ENCODE measurements around the gene PIEZO1. TPM values are rescaled to one million over a fixed set of nuclear protein-coding genes. Genes with fewer than 3 reads are reported as not detected.

Gene PIEZO1
- total RNA-seq, 1 experiment from 2014 or later = 224 TPM

DNA sequence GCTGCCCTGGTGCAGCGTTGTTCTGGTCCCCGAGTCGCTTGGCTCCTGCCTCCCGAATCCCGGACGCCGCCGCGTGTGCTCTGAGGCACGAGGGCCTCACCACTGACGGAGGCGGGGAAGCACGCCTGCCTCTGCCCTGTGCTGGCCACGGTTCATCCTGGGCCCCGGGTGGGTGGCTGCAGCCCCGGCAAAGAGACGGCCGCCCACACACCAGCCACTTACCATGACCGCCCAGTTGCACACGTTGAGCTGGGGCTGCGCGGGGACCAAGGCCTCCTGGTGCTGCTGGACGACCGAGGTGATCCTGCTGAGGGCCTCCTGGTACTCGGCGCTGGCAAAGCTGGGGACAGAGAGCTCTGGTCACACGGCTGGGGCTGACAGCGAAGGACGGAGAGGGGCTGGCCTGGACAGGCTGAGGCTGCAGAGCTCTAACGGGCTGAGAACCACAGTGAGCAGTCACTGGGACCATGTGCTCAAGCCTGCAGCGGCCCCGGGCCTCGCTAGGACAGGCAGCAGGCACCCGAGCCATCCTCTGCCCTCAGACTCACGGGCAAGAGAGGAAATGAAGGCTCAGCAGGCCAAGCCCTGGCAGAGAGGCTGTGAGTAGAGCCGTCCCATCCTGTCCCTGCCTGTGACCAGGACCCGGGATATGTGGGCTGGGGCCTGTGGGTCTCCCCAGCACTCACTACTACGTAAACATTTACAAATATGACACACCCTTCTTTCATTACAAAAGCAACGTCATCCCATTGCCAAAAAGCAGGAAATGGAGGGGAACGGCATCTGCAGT lies 33.0 kb upstream of the PIEZO1 start:
- CTCF ChIA-PET = interaction anchor here (1.1 to 2.4 kb wide), 2 partner anchors 39 to 349 kb away, joined by 3 to 9 read pairs; partner anchors contain the start of genes GALNS and TRAPPC2L
- H3K9ac ChIP-seq (ENCODE audit: low read length) = no peak overlapping the region

DNA sequence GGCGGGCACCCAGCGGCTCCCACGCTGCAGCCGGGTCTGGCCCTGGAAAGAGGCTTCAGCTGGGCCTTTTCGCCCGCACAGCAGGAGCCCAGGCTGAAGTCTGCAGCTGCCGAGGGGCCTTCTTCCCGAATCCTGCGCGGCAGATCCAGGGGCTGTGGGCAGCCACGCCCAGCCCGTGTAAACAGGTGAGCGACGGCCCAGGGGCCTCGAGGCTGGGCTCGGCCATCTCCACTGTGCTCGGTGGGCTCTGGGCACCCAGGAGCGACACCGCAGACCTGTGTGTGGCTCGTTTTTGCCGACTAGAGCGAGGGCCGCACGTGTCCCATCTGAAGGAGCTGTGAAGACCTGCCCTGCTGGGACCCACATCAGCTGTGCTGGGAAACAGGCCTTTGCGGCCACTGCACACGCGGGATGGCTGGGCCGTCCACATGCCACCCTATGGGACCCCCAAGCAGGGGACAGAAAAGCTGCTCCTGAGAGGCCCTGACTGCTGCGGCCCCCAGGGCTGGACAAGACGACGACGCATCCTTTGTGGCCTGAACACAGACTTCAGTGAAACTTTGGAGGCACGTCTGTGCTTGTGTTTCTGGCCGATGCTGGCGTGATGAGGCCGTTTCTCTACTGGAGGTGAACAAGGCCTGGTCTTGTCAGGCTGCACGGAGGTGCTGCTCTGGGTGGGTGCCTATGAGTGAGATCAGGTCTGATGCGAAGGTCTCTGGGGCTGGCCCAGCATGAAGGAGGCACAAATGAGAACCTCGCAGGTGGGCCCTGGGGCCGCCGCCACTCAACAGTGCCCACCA lies 31.9 kb upstream of the PIEZO1 start:
- H3K9me2 ChIP-seq (ENCODE audit: insufficient read depth) = no peaks in the 10 kb centered on the region
- H3K4me3 ChIP-seq (replicated peaks in 1 of 2; ENCODE audit: low read depth in 1 of 2, low read length in 2 of 2) = no peak overlapping the region
- ChIA-PET RAD21 (ENCODE audit: low non-redundant PET in 1 of 2, low total read pairs in 2 of 2, uncharacterized antibody in 2 of 2, unreplicated experiment in 2 of 2) (no interaction called here), CTCF (interaction anchor here (2.4 kb wide), 1 partner anchor 40 kb away, joined by 9 read pairs; the partner anchor contains the start of genes GALNS and TRAPPC2L), POLR2A (no interaction called here)
- H3K4me1 ChIP-seq (ENCODE audit: control insufficient read depth in 1 of 2, insufficient read depth in 2 of 2, low read length in 2 of 2) = peaks cover 11 to 29% of the 10 kb centered on the region in 2 experiments
- no peak for ATAC-seq
- H3K27me3 ChIP-seq (ENCODE audit: insufficient read depth, low read length) = no peaks in the 10 kb centered on the region
- H4K20me1 ChIP-seq (ENCODE audit: insufficient read depth) = no peaks in the 10 kb centered on the region
- no TSS peak for BruUV-seq (replicated peaks)
- no peak overlapping the region for H3K9ac ChIP-seq (ENCODE audit: low read length)
- no peaks in the 10 kb centered on the region for H3K9me3 ChIP-seq (ENCODE audit: control insufficient read depth in 1 of 2, insufficient read depth in 1 of 2, low read depth in 1 of 2, low read length in 2 of 2)
- no peak overlapping the region for H3K4me2 ChIP-seq (ENCODE audit: low read length)
- H2AFZ ChIP-seq (ENCODE audit: low read depth, low read length, poor library complexity, severe bottlenecking) = no peak overlapping the region
- H3K27ac ChIP-seq (ENCODE audit: low read depth, low read length) = no peak overlapping the region
- TF ChIP-seq ZBTB33 (IDR thresholded peaks at IDR 0.05; ENCODE audit: extremely low read depth, insufficient replicate concordance, low read length) = no peak
- intact Hi-C loops (cut with micrococcal nuclease) = loop anchor here (1.0 to 10.0 kb wide), 4 partner anchors 40 to 748 kb away; partner anchors contain the start of genes RPL13 and TRAPPC2L
- H3K36me3 ChIP-seq (ENCODE audit: control insufficient read depth in 1 of 2, insufficient read depth in 2 of 2, low read length in 2 of 2) = no peaks in the 10 kb centered on the region
- no peaks in the 10 kb centered on the region for H3K79me2 ChIP-seq (ENCODE audit: insufficient read depth, low read length)
- DNase-seq (ENCODE audit: low read depth, low spot score) = no peak

More for the DNA sequence above, 33.0 kb upstream of the PIEZO1 start:
- RAD21 ChIA-PET (ENCODE audit: low non-redundant PET in 1 of 2, low total read pairs in 2 of 2, uncharacterized antibody in 2 of 2, unreplicated experiment in 2 of 2) = no interaction called here
- no peaks in the 10 kb centered on the region for H3K79me2 ChIP-seq (ENCODE audit: insufficient read depth, low read length)
- TF ChIP-seq POLR2AphosphoS5 (IDR thresholded peaks at IDR 0.05; ENCODE audit: low read depth, low read length) (peak; percentile 21; the same call in 1 of the 2 replicates), SRF (IDR thresholded peaks at IDR 0.05; ENCODE audit: low read depth) (no peak), CEBPB (IDR thresholded peaks at IDR 0.05; ENCODE audit: low read depth) (no peak), POLR2A (IDR thresholded peaks at IDR 0.05; ENCODE audit: borderline replicate concordance, extremely low read depth, insufficient read depth, insufficient read length) (no peak), ZFX (IDR thresholded peaks at IDR 0.05) (0 out of 2 replicates have a peak, but pooled peaks have one; percentile 6)
- no peaks in the 10 kb centered on the region for H4K20me1 ChIP-seq (ENCODE audit: insufficient read depth)
- no peak overlapping the region for H3K4me3 ChIP-seq (replicated peaks in 1 of 2; ENCODE audit: low read depth in 1 of 2, low read length in 2 of 2)
- POLR2A ChIA-PET = no interaction called here
- DNase-seq (ENCODE audit: low read depth, low spot score) = no peak
- no peaks in the 10 kb centered on the region for H3K9me3 ChIP-seq (ENCODE audit: control insufficient read depth in 1 of 2, insufficient read depth in 1 of 2, low read depth in 1 of 2, low read length in 2 of 2)
- no peaks in the 10 kb centered on the region for H3K9me2 ChIP-seq (ENCODE audit: insufficient read depth)
- ATAC-seq = no peak
- no TSS peak for BruUV-seq (replicated peaks)
- peaks cover 9 to 18% of the 10 kb centered on the region in 2 experiments for H3K4me1 ChIP-seq (ENCODE audit: control insufficient read depth in 1 of 2, insufficient read depth in 2 of 2, low read length in 2 of 2)
- intact Hi-C loops (cut with micrococcal nuclease) = loop anchor here (10.0 kb wide), 2 partner anchors 237 to 747 kb away; partner anchors contain the start of gene RPL13
- no peak overlapping the region for H3K4me2 ChIP-seq (ENCODE audit: low read length)
- no peak overlapping the region for H2AFZ ChIP-seq (ENCODE audit: low read depth, low read length, poor library complexity, severe bottlenecking)
- no peaks in the 10 kb centered on the region for H3K36me3 ChIP-seq (ENCODE audit: control insufficient read depth in 1 of 2, insufficient read depth in 2 of 2, low read length in 2 of 2)
- no peaks in the 10 kb centered on the region for H3K27me3 ChIP-seq (ENCODE audit: insufficient read depth, low read length)
- no peak overlapping the region; the same call in 1 of the 2 replicates for H3K27ac ChIP-seq (ENCODE audit: low read depth, low read length)

Measured in HCT116 (cell line).